ENCODE data around the gene IDH3B.

DNA sequence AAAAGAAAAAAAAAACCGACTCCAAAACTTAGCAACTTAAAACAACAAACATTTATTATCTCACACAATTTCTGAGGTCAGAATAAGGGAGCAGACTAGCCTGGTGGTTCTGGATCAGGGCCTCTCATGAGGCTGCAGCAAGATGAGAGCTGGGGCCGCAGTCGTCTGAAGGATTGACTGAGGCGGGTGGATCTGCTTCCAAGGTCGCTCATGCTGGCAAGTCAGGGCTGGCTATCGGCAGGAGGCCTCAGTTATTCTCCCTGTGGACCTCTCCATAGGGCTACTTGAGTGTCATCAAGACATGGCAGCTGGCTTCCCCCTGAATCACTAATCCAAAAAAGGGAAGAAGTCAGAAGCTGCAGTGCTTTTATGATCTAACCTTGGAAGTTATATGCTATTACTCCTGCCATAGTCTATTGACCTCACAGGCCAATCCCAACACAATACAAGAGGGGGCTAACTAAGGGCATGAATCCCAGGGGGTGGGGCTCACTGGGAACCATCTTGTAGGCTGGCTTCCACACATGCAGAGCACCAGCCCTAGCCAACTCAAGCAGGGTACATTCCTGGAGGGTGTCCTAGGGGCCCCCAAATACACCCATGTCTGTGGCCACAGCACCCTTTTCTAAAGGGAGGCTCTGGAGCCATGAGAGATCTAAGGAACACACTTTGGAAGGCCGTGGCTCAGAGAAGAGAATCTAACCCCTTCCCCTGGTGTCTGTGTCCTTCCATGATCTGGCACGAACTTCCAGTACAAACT lies 39.9 kb upstream of the IDH3B start:
- TF ChIP-seq CTCF (IDR thresholded peaks at IDR 0.05) (no peak), POLR2A (IDR thresholded peaks at IDR 0.05) (no peak)
